DMS 273 (cell line): ENCODE results near the gene FBXW8.

Experiments used
- DNase-seq: peaks from one replicate; lab custom pipeline; 2025; ENCODE audit not compliant: unreplicated experiment; lab: John Stamatoyannopoulos, UW

The FBXW8 gene

DNA sequence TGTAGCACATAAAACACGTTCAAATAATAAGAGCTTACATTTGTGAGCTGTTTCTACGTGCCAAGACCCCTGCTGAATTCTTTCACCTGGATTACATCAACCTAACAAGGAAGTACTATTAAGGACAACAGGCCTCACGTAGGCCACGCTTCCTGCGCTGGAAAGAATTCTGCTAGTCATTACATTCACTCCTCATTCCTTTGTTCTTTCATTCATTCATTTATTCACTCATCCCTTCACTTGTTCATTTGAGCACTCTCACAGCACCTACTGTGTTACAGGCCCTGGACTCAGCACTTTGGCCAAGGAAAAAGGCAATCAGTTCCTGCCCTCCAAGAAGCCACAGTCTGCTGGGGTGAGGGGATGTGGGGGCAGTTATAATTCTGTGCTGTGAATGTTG lies 160.3 kb downstream of the FBXW8 start:
- no peak for DNase-seq

DNA sequence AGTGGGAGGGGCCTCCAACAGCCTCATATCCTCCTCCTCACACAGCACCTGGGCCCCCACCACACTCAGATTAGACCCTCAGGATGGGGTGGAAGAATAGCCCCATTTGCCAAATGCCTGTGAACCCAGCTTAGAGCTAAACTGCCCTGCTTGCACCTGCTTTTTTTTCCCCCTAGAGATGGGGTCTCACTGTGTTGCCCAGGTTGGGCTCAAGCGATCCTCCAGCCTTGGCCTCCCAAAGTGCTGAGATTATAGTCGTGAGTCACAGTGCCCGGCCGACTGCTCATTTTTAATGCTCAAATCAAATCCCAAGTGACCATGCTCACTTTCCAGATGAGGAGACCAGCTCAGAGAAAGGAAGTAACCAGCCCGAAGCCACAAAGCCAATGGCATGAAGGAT lies 161.4 kb downstream of the FBXW8 start:
- no peak for DNase-seq

DNA sequence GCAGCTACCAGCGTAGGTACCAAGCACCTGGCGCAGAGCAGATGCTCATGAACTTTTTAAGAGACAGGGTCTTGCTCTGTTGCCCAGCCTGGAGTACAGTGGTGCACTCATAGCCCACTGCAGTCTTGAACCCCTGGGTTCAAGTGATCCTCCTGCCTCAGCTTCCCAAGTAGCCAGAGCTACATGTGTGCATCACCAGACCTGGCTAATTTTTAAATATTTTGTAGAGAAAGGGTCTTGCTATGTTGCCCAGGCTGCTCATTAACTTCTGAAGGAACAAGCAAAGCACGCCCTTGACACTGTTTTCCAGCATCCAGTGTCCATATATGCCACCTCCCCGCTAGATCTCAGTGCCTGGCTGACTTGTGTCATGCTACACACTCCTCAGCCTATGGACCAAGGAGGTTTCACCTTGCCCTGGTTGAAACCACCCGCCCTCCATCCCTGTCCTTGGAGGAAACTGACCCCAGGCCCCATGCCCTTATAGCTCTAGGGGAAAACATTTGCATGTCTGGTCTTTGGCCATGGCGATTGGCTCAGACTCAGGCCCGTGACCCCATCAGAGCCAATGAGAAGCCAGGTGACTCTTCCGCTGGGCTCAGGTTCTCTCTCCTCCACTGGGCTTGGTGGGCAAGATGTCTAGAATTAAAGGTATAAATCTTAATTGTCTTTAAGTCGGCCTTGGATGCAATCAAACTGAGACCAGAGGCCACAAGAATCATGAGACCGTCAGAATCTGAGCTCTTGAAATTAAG lies 162.2 kb downstream of the FBXW8 start:
- DNase-seq = no peak

DNA sequence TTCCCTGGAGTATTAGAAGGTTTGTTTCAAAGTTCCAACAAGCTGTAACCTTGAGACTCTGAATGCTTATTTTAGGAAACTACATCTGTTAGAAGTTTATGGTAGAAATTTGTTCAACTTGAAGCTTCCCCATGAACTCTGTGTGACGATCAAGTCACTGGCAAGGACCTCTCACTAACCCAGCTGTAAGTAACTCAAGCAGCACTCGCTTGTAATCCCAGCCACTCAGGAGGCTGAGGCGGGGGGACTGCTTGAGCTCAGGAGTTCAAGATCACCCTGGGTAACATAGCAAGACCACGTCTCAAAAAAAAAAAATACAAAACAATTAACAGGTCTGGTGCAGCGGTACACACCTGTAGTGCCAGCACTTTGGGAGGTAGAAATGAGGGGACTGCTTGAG lies 162.9 kb downstream of the FBXW8 start:
- no peak for DNase-seq

DNA sequence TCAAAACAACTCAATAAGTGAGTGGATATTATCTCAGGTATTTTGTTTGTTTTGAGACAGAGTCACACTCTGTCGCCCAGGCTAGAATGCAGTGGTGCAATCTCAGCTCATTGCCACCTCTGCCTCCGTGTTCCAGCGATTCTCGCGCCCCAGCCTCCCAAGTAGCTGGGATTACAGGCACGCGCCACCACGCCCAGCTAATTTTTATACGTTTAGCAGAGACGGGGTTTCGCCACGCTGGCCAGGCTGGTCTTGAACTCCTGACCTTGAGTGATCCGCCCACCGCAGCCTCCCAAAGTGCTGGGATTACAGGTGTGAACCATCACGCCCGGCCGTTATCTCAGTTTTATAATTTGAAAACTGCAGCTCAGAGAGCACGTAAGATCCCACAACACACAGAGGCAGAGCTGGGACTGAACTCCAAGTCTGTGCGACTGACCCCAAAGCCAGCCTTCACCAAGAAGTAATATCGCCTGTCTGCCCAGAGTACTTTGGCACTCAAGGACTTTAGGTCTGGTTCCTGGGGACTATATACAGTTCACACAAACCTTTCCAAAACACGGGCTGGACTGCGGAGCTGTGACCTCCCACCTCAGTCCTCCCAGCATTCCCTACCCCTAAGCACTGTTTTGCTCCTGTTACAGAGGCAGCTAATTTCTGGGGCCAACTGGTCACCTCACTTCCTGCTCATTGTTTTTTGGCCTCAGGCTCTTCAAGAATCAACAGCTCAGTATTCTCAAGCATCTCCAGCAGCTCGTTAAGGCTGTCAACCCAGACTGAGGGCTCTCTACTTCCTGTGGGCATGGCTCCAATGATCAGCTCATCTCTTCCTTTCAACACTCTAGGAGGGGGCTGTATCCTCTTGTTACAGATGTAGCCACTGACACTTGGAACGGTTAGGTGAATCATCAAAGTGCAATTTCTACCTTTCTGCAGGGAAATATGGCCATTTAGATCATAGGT lies 165.9 kb downstream of the FBXW8 start:
- DNase-seq = no peak

DNA sequence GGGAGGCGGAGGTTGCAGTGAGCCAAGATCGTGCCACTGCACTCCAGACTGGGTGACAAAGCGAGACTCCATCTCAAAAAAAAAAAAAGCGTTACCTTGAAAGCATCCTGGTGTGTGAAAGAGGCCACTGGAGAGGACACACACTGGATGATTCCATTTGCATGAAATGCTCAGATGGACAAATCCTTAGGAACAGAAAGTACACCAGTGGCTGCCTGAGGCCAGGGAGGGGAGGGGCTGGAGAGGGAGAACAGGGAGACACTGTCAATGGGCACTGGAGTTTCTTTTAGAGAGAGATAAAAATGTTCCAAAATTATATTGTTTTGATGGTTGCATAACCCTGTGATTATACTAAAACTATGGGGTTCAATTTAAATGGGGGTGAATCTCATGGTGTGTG lies 168.7 kb downstream of the FBXW8 start:
- no peak for DNase-seq

DNA sequence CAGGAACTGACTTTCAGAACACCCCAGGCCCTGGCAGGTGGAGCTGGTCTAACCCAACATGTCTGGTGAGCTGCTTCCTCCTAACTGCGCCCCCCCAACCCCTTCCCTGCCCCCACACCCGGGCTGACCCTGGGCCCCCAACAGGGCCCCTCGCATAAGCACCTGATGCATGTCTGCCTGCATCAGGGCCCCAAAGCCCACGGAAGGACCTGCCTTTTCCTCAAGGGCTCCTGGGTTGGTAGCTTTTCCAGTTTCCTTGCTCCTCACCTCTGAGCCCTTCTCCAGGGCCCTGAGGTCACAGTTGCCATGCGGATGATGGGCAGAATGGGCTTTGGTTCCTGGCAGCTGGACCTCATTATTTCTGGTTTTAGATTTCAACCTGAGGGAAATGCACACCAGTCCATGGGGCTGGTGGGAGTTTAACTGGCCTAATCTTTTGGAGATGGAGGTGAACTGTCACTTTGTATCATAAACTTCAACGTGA lies 170.0 kb downstream of the FBXW8 start:
- DNase-seq = peak; percentile 79
